Pericardium fibroblast (primary cell): ENCODE data around the gene CPNE1. TPM values are rescaled to one million over a fixed set of nuclear protein-coding genes. Genes with fewer than 3 reads are reported as not detected.

Experiments used
- total RNA-seq: library from RNA; depleted of rRNA; stranded (reverse); fragments of >200 nt; gene quantifications from 2 replicates; pipeline ENCODE4 v1.2.3, GENCODE V29; 2015

The CPNE1 gene
- total RNA-seq, result 97.2 and 123 TPM in 2 replicates

GRCh38 chr20:35664466-35665206, at the start of gene CPNE1, which contains the start of gene RBM12:
TSS of gene CPNE1 (minus strand) at chr20:35664900. CDS start at chr20:35632923, 31,977 bp downstream.
TSS of gene RBM12 (minus strand) at chr20:35664900. CDS start at chr20:35655322, 9,578 bp downstream.

GRCh38 chr20:35699127-35699956, 34.6 kb upstream of the CPNE1 start, which contains the start of the genes NFS1 and ROMO1:
TSS of gene NFS1 (minus strand) at chr20:35699352. CDS start at chr20:35699288, 64 bp downstream.
TSS of gene ROMO1 (plus strand) at chr20:35699405. CDS start at chr20:35699633, 228 bp downstream.

GRCh38 chr20:35615667-35616464, 48.8 kb downstream of the CPNE1 start, which contains the start of gene SPAG4:
TSS of gene SPAG4 (plus strand) at chr20:35615829. CDS start at chr20:35616004, 175 bp downstream.

Other genes with a start within 250 kb of the CPNE1 start
- 12.7 and 16.5 TPM in 2 replicates for gene GDF5, start 226.7 kb downstream of the CPNE1 start, total RNA-seq
- 12.0 and 14.5 TPM in 2 replicates for gene CEP250, start 209.3 kb downstream of the CPNE1 start, total RNA-seq
- gene C20orf173, start 135.2 kb downstream of the CPNE1 start, total RNA-seq, result not detected in 2 replicates
- 361 and 367 TPM in 2 replicates for gene ERGIC3, start 122.8 kb downstream of the CPNE1 start, total RNA-seq
- gene SPAG4, start 49.1 kb downstream of the CPNE1 start, total RNA-seq, result 12.4 and 13.5 TPM in 2 replicates
- gene RBM12, start within 50 bp of the CPNE1 start, total RNA-seq, result 21.0 and 21.9 TPM in 2 replicates
- 14.1 and 19.1 TPM in 2 replicates for gene NFS1, start 34.5 kb upstream of the CPNE1 start, total RNA-seq
- gene ROMO1, start 34.5 kb upstream of the CPNE1 start, total RNA-seq, result 415 and 424 TPM in 2 replicates
- 145 and 162 TPM in 2 replicates for gene RBM39, start 77.4 kb upstream of the CPNE1 start, total RNA-seq
- 20.3 and 46.7 TPM in 2 replicates for gene PHF20, start 107.1 kb upstream of the CPNE1 start, total RNA-seq